Stimulated activated CD8-positive, alpha-beta memory T cell treated with anti-CD3 and anti-CD28 coated beads, Interleukin-15, amount 100 ng/mL, for 24 hours (primary cell): Measurements from ENCODE around the gene PCAT6.
"Not testable (repeated sequence)": the region's sequence is repeated elsewhere in the genome, so short reads cannot be mapped to it uniquely, and the experiment has no call there.

Experiments used
- DNase-seq: peaks from one replicate; pipeline ENCODE4 v3.0.0-alpha.2; 2020; ENCODE audit warnings: low read depth

The PCAT6 gene

DNA sequence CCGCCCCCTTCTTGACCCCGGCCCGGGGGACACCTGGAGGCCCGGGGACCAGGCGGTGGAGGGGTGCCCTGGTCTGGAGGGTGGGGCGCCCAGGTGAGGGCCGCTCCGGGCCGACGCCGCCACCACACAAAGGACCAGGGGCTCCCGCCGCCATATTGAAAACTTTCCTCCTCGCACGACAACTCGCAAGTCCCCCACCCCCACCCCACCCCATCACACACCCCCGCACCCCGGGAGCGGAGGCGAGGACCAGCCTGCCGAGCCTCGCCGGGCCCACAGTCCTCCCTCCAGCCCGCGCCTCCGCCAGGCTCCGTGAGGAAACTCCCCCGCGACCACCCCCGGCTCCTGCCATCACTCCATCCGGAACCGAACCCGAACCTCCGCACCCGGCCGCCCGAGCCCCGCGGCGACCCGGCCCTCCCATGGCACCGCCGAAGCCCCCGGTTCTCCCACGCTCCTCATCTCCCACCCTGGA, 3.3 kb upstream of the PCAT6 start:
- DNase-seq, result no peak

DNA sequence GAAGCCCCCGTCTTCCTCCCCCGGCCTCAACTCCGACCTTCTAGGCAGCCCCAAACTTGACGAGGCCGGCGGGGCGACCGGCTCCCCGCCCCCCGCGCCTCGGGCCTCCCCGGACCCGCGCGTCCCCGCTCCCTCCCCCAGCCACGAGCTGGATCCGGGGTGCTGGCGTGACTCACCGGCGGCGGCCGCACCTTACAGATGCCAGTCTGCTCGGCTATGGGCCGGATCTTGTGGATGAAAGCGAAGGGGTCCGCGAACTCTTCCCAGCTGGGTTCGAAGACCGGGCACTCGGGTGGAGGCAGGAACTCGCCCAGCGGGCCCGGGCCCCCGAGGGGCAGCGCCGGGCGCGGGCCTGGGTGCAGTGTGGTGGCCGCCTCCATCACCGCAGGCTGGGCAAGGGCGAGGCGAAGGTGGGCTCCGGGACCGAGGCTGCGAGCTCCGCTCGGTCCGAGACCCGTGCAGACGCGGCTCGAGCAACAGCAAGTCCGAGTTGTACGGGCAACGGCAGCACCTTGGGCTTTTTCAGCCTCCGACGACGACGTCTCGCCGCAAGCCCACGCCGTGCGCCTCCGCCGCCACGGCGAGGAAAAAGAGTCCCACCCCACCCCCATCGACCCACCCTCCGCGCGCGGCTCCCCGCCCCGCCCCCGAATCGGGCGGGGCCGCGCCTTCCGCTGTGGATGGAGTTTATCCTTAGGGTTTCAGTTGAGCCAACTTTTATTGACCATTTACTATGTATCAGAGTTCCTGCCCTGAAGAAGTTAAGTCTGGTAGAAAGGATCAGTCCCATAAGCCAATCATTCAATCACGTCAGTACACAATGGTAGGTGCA, 2.6 kb upstream of the PCAT6 start, which contains the start of gene KDM5B:
Gene KDM5B, minus strand, starts transcription at position 496 of the 832 bp plus-strand sequence. Its CDS starts 116 bp downstream, at position 380.
- DNase-seq, result no peak

DNA sequence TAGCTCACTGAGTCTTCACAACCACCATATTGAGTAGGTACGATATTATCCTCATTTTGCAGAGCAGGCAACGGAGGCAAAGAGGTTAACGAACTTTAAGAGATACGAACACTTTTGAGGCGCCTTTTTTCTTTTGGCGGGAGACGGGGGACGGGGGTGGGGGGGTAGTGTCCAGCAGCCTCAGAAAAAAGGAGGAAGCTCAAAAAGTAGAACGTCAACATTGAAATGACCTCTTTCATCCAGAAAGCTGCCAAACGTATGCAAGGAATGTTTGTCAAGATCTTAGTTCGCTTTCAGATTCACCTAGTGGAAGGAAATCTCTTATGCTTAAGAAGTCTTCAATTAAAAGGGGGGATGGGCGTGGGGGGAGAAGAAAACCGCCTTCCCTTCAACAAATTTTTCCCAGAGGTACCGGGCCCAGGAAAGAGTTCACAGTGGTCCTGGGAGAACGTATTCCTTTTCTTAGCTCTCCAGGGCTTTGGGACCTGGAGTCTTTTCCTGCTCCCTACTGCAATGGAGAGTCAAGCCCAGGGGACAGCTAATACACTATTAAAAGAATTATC, 1.1 kb upstream of the PCAT6 start:
- DNase-seq, result no peak

DNA sequence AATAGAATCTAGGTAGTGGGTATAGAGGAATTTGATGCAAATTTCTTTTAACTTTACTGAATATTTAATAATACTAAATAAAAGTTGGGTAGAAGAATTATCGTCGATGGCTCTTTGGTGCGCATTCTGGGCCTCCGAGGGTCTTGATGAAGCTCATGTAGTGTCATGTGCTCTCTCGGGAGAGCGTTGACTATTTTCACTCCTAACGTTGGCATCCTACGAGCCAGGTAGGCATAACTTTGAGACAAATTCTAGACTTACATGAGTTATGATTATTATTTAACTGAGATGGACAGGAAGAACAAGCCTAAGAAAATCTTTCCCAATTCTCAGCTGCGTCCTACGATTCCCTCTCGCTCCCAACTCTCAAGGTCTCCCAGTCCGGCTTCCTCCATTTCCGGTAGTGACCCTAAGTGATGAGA, 550 bp upstream of the PCAT6 start:
- DNase-seq, result no peak

DNA sequence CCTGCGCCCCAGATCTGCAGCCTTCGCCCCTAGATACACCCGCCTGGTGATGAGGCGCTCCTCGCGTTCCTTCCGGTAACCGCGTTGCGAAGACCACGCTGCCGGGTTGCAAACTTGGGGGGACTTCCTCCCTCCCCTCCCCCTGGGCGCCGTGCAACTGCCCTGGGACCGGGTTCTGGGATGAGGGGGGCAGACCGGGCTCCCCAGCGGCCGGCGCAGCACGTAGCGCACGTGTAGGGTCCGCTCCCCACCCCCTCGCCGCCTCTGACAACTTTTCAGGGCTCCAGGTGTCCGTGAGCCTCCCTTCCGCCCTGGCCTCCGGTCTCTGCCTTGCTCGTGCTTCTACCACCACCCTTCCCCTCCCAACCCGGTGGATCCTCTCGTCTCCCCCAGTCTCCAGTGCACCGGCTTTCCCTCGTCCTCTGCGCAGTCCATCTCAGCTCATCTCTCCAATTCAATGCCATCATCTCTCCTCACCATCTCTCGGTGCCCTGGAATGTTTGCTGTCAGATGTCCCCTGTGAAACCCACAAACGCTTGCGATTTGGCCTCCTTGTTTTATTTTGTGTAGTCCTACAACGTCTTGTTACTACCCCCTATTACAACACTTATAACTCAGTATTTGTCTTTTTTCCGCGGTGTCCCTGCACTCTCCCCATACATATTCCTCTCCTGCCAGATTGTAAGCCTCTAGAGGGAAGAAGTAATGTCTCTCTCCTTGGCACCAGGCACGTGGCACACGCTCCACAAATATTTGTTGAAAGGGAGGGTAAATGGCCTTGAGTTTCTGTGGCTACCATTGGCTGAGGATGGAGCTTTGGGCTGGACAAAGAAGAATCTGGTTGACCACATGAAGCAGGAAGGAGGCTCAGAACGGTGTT, 782 bp downstream of the PCAT6 start:
- DNase-seq, result no peak

DNA sequence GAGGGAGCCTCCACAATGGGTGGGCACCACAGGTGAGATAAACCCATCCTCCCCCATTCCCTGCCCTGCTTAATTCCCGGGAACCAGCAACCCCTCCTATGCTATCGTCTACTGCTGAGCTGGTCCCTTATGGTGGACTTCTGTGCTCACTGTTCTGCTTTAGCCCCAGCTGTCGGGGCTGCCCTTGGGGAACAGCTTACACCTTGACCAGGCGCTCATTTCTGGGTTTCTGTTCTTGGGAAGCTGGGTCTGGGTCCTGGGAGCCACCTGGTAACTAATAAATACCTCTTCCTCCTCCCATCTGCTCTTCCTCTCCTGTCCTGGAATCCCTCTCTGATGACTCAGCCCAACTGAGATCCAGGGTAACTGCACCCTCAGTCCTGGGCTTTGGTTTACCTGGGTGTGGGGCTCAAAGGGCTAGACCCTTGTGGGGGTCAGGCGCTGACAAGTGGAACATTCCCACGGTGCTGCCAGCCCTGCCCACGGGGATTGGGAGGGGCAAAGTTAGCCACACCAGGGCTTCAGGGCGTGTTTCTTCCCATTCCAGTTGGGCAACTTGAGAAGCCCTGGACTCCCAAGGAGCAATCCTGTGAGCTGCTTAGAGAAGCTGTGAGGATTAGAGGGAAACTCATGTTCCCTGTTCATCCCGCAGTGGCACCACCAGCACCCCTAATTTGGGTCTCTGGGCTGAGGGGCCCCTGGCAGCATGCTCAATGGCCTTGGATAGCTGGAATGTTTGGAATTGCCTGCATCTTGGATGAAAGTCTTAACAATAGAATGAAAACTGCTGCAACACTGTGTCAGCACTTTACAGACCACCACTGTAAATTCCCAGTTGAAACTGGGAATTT, 1.6 kb downstream of the PCAT6 start:
- DNase-seq, result no peak

DNA sequence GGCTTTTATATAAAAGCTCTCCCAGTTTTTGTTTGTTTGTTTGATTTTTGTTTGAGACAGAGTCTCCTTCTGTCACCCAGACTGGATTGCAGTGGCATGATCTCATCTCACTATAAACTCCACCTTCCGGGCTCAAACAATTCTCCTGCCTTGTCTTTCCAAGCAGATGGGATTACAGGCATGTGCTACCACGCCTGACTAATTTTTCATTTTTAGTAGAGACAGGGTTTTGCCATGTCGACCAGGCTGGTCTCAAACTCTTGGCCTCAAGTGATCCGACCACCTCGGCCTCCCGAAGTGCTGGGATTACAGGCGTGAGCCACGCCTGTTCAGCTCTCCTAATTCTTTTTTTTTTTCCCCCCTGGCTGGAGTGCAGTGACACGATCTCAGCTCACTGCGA, 4.4 kb downstream of the PCAT6 start:
- DNase-seq, result no peak

DNA sequence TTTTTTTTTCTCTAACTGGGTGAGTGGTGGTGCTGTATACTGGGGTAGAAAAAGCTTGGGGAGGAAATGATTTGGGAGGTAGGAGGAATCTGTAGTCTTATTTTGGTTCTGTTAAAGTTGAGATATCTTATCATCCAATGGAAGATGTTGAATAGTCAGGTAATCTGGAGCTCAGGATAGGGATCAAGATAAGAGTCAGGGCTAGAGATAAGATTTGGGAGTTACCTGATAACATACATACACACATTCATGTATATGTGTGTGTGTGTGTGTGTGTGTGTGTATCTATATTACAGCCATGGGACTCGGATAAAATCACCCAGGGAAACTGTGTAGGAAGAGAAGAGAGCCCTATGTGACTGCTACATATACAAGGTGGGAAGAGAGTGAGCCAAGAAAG, 8.1 kb downstream of the PCAT6 start:
- no peak for DNase-seq

DNA sequence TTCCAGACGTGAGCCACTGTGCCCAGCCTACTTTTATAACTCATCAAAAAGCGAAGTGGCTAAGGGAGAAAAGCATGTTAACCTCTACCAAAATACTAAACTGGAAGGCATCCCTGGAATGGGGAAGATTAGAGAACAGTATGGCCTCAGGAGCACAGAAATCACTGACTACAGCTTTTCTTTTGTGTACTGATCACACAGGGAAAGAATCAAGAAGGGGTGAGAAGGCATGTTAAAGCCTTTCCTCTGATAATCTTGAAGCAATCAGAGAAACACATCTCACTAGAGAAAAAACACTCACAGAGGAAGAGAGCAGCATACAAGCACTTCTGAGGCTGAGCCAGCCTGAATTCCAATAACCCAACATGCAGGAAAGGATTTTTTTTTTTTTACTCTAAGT, 10.7 kb downstream of the PCAT6 start:
- no peak for DNase-seq

DNA sequence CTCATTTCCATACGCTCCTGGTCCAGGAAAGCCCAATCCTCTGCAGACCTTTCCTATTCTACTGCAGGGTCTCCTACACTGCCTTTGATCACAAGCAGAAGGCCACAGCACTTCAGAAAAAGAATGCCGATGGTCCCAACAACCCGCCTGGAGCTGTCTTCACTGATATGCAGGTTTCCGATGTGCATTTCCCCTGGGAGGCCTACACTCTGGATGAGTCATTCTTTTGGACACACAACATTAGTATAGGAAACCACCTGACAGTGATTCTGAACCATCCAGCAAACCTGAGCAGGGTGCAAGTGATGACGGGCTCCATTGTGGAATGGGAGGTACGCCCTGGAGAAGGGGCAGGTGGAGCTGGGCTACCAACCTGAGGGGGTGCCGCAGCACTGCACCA, 15.0 kb downstream of the PCAT6 start:
- no peak for DNase-seq

DNA sequence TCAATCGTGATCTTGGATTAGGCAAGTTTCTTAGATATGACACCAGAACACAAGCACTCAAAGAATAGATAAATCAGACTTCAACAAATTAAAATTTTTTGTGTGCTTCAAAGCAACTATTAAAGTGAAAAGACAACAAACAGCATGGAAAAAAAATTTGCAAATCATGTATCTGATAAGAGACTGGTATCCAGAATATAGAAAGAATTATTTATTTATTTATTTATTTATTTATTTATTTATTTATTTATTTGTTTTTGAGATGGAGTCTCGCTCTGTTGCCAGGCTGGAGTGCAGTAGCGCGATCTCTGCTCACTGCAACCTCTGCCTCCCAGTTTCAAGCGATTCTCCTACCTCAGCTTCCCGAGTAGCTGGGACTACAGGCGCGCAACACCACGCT, 18.5 kb downstream of the PCAT6 start:
- DNase-seq, result not testable (repeated sequence)

DNA sequence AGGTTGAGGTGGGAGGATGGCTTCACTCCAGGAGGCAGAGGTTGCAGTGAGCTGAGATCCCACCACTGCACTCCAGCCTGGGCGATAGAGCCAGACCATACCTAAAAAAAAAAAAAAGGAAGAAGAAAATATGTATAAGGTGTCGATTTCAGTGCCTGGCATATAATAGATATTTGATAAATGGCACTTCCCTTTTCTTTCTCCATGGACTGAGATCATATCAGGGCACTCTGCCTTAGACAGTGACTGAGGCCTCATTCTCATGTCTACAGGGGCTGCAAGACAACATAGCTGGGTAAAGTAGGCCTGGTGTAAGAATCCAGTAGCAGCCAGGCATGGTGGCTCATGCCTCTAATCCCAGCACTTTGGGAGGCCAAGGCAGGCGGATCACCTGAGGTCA, 21.2 kb downstream of the PCAT6 start:
- DNase-seq, result no peak

DNA sequence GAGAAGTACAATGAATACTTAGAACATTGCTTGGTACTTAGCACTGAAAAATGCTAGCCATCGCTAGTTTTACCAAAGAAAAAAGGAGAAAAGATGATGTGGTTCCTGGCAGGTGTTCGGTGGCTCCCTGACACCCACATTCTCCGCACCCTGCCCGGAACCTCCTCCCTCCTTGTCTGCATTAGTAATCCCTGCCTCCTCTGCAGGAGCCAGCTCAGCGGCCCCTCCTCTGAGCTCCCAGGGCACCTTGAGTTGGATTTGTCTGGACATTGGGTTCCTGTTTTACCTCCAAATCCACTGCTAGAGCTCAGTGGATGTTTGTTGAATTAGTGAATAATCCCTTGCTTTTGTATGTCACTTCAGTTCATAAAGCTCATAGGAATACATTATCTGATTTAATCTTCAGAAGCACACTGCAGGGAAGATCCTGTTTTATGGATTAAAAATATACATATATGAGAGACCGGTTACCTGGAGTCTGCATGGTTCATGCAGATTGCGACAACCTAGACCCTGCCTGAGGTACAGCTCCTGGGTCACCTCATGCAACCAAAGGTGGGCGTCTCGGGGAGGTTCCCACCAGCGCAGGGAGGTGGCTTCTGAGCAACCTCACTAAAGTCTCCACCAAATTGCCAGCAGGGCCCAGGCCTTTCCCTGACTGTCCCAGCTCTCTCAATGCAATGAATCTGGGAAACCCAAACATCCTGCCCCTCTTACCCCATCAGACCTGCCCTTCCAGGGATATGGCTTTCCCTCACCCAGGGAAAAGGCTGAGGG, 24.2 kb downstream of the PCAT6 start:
- DNase-seq, result no peak

DNA sequence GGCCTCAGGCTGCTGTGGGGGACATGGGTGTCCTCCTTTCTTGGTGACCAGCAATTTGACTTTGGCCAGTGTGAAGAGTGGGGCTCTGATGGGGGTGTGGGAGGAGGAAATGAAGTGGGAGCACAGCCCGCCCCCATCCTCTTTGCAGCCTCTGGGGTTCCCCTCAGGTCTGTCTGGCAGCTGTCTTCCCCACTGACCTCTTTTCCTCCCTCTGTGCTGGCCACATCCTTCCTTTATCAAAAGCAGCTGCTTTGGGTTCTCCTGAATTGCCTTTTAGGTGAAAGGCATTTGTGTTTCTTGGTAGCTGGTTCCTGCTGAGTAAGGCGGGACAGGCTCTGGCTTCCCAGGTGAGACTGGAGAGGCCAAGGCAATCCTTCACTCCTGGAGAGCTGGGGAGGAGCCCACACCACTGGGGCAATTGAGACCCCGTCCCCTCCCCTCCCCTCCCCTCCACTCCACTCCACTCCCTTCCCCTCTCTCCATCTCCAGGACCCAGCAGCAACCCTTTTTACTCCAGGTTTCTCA, 24.9 kb downstream of the PCAT6 start:
- no peak for DNase-seq

DNA sequence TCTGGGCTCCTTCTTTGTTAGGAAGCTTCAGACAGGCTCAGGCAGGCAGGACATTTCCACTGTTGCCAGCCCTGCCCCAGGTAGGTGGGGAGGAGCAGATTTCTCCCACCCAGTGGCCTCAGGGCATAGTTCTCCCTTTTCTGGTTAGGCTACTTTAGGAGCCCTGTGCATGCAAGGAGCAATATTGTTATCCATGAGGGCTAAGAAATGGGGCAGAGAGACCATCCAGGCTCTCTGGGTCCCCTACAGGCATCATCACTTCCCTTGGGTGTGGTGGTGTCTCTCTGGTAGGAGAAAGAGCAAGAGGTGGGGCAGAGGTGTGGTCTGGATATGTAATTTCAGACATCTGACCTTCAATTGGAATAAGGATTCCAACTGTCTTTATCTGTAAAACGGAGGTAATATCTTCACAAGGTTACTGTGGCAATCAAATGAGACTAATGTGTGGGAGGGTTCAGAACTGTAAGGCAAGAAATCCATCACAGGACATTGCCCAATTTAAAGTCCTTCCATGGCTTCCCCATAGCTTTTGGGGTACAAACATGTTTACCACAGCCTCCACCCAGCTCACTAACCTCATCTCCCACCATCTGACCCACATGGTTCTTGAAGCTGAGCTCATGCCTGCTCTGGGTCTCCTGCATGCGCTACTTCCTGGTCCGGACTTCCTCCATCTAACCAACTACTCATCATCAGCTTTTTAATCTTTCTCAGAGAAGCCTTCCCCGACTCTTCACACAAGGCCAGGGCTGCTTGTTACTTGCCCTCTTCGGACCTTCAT, 26.1 kb downstream of the PCAT6 start:
- DNase-seq, result no peak

DNA sequence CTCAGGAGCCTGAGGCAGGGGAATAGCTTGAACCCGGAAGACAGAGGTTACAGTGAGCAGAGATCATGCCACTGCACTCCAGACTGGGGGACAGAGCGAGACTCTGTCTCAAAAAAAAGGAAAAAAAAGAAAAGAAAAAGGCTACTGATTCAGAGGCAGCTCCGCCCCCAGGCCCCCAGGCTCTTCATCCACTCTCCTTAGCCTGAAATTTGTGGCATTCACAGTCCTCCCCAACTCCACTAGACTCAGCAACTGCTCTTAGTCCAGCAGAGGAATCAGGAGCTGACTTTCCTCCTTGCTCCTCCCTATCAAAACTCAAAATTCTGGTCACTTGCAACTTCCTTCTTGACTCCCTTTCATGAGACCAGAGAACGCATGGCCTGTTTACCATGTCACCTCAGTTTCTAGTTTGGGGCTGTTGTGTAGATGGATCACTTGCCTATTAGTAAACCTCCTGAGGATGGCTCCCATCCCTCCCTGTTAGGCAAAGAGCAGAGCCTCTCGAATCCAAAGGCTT, 27.1 kb downstream of the PCAT6 start:
- DNase-seq, result no peak

DNA sequence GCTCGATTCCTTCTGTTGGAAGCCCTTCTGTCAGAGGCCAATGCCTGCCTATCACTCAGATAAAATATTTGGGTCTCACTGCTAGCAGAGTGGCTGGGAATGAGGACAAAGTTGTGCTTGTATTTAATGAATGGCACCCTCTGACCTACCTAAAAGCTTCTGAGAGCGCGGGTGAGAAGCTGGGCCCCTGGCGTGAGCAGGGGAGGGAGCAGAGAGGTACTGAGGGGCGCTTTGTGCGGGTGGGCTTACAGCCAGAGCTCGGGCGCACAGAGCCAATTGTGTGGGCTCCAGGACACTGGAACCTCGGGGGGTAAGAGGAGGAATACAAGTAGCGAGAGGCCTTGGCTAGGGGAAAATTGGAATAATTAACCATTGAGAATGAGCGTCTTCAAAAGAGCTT, 32.3 kb downstream of the PCAT6 start:
- no peak for DNase-seq

DNA sequence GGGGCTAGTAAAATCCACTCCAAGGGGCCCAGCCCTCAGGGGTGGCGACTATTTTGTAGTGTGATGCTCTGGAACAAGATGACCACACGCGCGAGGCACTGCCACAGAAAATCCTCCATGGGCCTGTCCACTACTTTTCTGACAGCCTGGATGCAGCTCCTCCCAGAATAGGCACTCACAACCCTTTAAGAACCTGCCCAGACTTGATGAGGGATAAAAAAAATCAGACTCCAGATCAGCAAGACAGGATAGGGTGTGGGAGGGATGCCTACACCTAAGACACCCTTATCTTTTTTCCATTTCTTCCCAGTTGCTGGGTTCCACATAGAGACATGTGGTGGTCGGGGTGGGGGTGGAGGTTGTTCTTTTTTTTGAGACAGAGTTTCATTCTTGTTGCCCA, 33.5 kb downstream of the PCAT6 start:
- no peak for DNase-seq

DNA sequence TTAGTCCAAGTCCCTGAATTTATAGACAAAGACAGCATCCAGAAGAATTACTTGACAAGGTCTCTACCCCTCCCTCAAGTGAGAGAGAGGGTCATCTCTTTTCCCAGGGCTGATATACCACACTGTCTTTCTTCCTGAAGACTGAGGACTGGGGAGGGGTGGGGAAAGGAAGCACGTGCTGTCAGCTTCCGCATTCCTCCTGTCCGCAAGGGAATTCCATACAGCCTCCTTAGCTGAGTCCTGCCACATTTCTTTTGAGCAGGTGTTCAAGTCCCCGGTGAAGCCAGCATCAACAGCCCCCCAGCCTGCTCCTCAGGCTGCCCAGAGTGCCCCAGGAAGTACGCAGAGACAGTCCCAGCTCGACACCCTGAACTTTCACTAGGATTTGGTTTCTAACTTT, 34.2 kb downstream of the PCAT6 start:
- DNase-seq, result no peak

DNA sequence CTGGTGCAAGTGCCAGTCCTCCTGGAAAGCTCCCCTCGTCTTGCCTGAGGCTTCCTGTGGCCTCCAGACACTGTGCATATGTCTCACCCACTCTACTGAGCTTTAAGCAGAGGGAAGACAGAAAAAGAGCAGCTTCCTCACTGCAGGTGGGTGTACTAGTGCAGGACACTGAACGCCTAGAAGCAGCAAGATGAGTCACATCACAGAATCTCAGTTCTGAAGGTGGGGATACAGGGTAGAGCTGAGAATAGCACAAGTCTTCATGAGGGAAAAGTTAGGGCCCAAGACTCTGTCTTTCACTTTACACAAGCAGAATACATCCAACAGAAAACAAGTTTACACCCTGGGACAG, 37.4 kb downstream of the PCAT6 start:
- no peak for DNase-seq
